Dedifferentiated amniotic fluid mesenchymal stem cell (primary cell): ENCODE results near the gene BICDL1.

ENCODE experiments used
- DNase-seq: peaks from one replicate; pipeline ENCODE4 v3.0.0-alpha.2; 2016; ENCODE audit errors: extremely low spot score

The BICDL1 gene

DNA sequence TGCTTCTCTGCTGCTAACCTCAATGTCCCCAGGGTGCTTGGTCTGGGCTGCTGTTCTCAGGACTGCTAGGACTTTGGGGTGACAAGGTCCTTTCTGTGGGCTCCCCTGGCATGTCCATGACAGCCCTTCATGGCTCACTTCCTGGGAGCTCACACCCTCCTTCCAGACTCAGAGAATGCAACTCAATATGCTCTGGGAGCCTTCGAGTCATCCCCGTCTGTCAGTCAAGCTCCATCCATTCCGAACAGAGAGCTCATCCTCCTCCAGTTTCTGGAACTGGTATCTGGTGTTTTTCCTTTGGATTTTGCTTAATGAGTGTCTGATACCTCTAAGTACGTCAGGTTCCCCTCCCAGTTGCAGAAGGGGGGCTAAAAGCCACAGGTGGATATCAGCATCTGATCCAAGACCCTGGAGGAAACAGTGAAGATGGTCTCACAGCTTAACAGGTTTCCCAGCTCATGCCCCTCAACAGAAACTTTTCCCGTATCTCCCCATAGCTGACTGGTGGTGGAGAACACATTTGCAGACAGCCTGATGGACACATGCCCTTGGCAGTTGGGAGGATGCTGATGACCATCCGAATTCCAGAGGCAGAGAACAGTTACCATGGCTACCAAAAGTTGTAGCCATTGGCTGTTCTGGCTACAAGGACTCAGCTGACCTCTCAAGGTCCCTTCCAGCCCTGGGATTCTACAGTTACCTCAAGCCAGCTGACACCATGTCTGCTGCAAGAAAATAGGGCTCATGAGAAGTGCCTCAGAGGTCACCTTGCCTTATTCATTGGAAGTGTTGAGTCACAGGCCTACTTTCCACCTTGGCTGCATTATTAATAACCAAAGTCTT is 137.0 kb downstream of the BICDL1 start:
- DNase-seq = no peak

DNA sequence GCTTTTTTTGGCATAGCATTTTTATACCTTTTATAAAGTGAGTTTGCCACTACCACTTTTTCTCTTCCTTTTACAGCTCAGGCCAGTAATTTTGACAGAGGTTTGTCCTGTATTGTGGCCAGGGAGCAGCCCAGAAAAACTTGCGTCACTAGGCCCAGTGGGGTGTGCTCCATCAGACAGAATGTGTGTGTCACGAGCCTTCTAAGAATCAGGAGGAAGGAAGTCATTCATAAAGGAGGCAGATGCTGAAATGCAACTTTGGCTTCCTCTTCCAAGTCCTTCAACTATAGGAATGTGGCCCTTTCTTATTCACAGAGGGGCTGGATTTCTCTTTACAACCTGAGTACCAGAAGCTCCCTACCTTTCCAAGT is 137.6 kb downstream of the BICDL1 start:
- no peak for DNase-seq

DNA sequence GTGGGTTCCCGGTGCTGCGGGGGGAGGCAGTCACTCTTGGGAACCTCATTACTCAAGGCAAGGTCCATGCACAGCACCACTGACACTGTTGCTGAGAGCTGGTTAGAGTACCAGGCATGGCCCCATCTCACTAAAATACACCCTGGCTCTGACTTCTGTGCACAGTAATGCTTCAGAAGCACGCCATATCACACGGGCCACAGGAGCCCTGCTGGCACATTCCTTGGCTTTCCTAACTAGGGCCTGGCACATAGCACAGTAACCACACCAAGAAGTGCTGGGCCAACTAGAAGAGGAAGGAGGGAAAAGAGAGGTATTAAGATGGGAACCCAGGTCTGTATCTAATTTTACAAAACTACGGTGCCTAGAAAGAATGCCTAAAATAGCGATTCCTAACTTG is 141.0 kb downstream of the BICDL1 start:
- no peak for DNase-seq

GRCh38 chr12:120131116-120131515 is 142.1 kb downstream of the BICDL1 start:
- no peak for DNase-seq

- DNase-seq = no peak
These were observed 143.2 kb downstream of the BICDL1 start for GRCh38 chr12:120132054-120132836.

DNA sequence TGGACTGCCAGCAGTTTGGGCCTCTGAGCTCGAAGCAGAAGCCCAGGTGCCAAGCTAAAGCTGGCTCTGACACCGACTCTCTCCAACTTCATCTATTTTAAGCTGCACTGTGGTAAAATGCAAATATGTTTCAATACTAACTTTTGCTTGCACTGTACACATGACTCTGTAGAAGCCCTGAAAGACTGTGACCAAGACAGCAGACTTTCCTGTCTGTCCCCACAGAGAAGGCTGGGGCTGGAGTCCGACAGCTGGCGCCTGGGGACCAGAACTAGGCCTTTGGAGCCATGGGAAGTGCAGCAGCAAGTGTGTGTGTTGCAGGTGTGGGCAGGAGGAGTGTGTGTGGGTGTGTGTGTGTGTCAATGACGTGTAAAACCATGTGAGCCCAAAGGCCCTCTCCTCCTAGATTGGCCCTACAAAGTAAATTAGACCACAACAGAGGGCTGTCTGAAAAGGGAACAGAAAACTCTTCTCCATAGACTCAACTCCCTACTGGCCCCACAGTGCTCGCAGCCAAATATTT is 143.9 kb downstream of the BICDL1 start:
- no peak for DNase-seq

GRCh38 chr12:120134307-120134980 is 145.4 kb downstream of the BICDL1 start:
- DNase-seq = no peak

DNA sequence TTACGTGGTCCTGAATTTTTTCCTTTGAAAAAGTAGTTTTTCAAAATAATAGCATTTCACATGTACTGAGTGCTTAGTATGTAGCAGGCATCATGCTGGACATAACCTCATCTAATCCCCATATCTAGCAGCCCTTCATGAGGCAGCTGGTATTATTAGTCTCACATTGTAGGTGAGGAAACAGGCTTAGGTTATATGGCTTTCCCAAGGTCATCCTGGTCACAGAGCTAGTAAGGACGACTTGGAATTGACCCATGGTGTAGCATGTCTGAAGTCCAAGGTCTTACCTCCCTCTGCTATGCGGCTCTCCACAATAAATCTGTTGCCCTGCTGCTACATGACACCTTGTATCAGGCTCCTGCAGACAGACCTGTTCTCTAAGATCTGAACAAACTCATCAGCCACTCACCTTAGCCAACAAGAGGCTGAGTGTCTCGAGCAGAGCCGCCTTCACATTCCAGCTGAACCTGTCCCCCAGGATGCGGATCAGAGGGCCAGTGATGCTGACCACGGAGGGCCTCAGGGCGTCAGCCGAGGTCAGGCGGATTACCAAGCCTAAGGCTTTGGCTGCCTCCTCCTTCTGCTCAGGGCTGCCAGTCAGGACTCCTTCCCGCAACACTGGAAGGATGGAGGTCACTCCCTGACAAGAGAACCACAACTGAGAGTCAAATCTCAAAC is 147.2 kb downstream of the BICDL1 start:
- DNase-seq = no peak

- no peak for DNase-seq
These were observed 148.8 kb downstream of the BICDL1 start for GRCh38 chr12:120137833-120138232.

DNA sequence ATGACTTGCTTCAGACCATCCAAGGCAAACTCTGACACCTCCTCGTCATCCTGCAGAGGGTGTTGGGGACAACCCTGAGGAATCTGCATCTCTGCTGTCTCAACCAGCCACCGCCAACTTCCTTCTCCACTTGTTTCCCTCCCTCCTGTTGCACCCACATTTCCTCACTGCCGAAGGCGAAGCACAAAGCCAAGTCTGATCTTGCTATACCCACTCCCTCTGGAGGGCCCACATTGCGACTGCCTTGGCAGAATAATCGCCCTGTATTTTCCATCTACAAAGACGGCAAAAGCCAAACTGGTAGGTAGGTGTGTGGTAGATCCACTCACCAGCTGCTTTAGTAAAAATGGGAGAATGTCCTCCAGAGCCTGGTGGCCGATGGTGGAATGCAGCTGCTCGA is 149.3 kb downstream of the BICDL1 start:
- no peak for DNase-seq

DNA sequence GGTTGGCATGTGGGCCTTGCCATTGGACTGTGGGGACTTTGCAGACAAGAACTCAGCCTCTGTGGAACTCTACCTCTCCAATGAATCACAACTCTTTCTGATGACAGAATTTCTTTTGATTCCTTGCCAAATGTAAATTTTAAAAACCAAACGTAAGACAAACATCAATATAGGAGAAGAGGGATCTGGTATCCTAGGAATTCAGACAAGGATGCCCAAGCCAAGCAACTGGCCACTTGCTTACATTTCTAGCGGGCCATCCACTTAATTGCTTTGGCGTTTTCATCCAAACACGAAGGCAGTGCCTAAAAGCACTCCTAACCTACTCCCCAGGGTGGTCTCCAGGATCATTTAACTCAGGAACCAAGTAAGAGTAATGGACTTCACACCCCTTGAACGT is 150.9 kb downstream of the BICDL1 start:
- DNase-seq = no peak

GRCh38 chr12:120140603-120141002 is 151.6 kb downstream of the BICDL1 start:
- DNase-seq = no peak

DNA sequence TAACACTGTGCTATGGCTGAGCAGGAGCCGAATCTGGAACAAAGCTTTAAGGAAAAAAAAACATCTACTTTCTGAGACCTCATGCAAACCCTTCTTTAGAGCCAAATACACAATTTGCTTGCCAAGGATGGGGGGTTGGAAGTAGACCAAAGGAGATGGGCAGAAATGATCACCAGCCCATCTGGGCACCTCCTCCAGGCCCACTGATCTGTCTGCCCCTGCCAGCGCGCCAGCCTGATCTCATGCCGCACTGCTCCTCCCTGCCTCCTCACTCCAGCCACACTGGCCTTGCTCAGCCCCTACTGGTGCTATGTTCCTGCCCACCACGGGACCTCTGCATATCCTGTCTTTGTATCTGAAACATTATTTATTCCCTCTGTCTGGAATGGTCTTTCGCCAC is 152.3 kb downstream of the BICDL1 start:
- DNase-seq = no peak

DNA sequence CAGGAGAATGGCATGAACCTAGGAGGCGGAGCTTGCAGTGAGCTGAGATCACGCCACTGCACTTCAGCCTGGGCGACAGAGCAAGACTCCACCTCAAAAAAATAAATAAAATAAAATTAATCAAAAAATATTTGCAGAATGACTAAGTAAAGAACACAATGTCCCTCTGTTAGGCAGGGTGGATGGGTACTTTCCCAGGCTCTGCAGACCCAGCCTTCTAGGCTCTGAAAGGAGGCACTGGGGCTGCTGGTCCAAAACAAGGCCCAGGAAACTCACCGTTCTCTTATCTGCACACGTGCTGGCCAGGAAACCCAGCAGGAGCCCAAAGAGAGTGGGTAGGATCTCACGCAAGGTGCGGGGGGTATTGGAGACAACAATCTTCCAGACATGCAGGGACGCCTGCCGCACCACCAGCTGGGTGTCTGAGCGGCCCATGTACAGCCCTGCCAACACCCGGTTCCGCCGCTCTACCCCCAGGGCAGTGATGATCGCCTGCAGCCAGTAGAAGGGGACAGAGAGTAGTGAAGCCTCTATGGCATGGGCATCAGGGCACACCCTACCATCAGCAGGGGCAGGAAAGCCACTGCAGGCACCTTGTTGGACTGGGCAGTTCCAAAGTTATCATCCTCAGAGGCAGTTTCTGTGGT is 153.3 kb downstream of the BICDL1 start:
- DNase-seq = no peak
